ENCODE results near the gene TMEM98.

The TMEM98 gene

DNA sequence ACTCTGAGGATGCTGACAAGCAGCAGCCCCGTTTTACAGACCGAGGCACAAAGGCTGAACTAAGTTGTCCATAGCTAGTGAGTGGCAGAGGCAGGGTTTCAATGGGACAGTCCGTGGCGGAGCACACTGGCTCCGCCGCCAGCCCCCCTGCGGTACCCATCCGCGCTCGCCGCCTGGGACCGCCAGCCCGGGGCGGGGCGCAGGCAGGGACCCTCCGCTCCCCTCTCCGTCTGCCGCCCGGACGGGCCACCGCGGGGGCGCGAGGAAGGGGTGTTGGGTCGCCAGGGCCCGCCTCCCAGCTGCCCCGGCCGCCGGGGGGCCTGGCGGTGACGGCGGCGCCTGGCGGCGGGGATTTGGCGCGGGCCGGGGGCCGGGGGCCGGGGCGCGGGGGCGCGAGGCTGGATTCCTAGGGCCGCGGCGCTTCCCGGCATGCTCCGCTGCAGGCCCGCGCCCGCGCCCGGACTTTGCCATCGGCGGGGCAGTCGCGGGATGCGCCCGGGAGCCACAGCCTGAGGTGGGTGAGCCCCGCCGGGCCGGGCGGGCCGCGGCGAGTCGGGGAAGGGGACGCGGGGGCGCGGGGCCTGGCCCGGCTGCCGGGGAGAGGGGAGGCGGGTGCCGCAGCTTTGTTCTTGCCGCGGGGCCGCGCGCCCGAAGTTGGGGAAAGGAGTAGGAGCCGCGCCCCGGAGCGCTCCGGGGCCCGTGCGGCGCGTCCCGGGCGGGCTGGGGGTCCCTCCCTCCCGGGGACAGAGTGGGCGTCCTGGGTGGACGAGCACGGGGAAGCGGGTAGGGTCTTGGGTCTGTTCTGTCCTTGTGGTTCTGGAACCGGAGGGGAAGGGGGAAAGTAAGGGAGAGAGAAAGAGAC, at the start of gene TMEM98:
TMEM98 (plus strand) TSS at position 430 of the 862 bp plus-strand sequence. CDS start 3,376 bp downstream, outside the sequence.
- no peaks in the 10 kb centered on the region for H3K9me3 ChIP-seq
- no peaks in the 10 kb centered on the region for H3K36me3 ChIP-seq
- peaks cover 77% of the 10 kb centered on the region for H3K27me3 ChIP-seq
- TF ChIP-seq CTCF (IDR thresholded peaks at IDR 0.05) = no peak
- no peak within 1 kb of the TSS for H3K4me3 ChIP-seq (ENCODE audit: low read depth in 1 of 2, low read length in 1 of 2)
- H3K4me1 ChIP-seq (ENCODE audit: control insufficient read depth in 1 of 2, insufficient read depth in 1 of 2, low read depth in 1 of 2, low read length in 1 of 2) = peaks cover 0 to 2% of the 10 kb centered on the region in 2 experiments
- H3K27ac ChIP-seq = no peak within 1 kb of the TSS

DNA sequence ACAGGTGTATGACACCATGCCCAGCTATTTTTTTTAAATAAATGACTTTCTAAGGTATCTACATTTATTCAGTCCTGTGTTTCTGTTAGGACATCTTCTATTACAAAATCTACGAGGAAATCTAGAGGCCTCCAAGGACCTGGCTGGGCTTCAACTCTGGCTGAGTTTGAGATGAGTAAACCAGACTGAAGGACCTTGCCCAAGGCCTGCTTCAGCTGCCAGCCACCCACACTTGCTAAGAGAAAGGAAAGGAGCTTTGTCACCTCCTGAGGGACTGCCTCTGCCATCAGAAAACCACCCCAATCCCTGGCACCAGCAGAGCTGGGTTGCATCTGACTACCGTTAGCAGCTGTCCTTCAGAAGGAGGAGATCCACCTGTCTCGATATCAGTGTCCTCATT, 49.7 kb upstream of the TMEM98 start:
- TF ChIP-seq CTCF (IDR thresholded peaks at IDR 0.05) = no peak
- H3K9me3 ChIP-seq = no peaks in the 10 kb centered on the region
- H3K27me3 ChIP-seq = peaks cover 80% of the 10 kb centered on the region
- no peak overlapping the region for H3K4me3 ChIP-seq (ENCODE audit: low read depth in 1 of 2, low read length in 1 of 2)
- peaks cover 11 to 12% of the 10 kb centered on the region in 2 experiments for H3K4me1 ChIP-seq (ENCODE audit: control insufficient read depth in 1 of 2, insufficient read depth in 1 of 2, low read depth in 1 of 2, low read length in 1 of 2)
- H3K36me3 ChIP-seq = no peaks in the 10 kb centered on the region
- H3K27ac ChIP-seq = no peak overlapping the region

DNA sequence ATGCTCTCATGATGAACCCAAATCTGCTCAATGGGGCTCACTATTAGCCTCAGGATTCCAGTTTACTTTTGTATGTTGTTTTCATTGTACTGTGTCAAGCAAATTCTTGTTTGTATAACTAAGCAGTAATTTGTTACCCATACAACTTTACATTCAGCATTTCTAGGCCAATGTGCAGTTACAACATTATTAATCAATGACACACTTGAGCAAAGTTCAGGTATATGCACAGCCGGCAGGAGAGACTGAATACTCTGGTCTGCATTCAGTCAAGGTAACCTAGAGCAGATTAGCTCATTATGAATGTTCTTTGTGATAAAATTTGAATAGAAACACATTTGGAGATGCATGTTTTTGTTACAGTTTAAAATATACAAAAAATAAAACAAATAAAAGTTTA, 48.8 kb upstream of the TMEM98 start:
- TF ChIP-seq CTCF (IDR thresholded peaks at IDR 0.05) = no peak
- H3K36me3 ChIP-seq = no peaks in the 10 kb centered on the region
- H3K27ac ChIP-seq = no peak overlapping the region

DNA sequence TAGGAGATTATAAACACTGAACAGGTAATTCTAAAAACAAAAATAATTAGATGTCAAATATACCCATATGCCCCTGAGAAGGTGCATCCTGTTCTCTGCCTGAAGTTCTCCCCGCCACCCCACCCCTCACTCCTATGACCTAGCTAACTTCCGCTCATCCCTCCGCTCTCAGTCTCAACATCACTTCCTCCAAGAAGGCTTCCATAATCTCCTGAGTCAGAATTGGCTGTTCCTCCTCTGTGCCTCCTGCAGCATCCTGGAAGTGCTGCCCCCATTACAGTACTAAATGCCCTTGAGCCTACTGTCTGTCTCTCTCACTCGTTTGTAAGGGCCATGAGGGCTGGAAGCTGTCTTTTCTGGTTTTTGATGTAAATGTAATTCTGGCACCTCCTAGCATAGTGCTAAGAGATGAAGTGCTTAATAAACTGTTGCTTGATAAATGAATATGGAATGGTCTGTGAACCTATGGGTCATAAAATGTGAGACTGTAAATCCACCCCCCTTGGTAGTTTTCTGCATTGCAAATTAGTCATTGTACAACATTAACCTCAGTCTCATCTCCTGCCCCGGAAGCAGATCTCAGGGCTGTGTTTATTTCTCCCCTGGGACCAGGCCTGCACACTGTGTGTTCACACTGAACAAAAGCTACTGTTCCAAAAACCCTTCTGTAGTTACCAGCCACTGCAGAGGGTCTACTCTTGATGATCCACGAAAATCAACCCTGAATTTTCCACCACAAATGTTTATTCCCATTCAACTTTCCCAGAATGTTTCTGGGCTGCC, 47.1 kb upstream of the TMEM98 start:
- TF ChIP-seq CTCF (IDR thresholded peaks at IDR 0.05) = no peak
- H3K27ac ChIP-seq = no peak overlapping the region
- no peaks in the 10 kb centered on the region for H3K36me3 ChIP-seq
- H3K4me1 ChIP-seq (ENCODE audit: control insufficient read depth in 1 of 2, insufficient read depth in 1 of 2, low read depth in 1 of 2, low read length in 1 of 2) = peaks cover 11 to 12% of the 10 kb centered on the region in 2 experiments
- peaks cover 55% of the 10 kb centered on the region for H3K27me3 ChIP-seq
- H3K9me3 ChIP-seq = no peaks in the 10 kb centered on the region
- no peak overlapping the region for H3K4me3 ChIP-seq (ENCODE audit: low read depth in 1 of 2, low read length in 1 of 2)

More for the DNA sequence above, 48.8 kb upstream of the TMEM98 start:
- peaks cover 72% of the 10 kb centered on the region for H3K27me3 ChIP-seq
- no peaks in the 10 kb centered on the region for H3K9me3 ChIP-seq
- H3K4me1 ChIP-seq (ENCODE audit: control insufficient read depth in 1 of 2, insufficient read depth in 1 of 2, low read depth in 1 of 2, low read length in 1 of 2) = peaks cover 11 to 12% of the 10 kb centered on the region in 2 experiments
- H3K4me3 ChIP-seq (ENCODE audit: low read depth in 1 of 2, low read length in 1 of 2) = no peak overlapping the region

- Histone ChIP-seq H3K36me3 (no peaks in the 10 kb centered on the region), H3K27me3 (peaks cover 44% of the 10 kb centered on the region), H3K4me3 (ENCODE audit: low read depth in 1 of 2, low read length in 1 of 2) (no peak overlapping the region), H3K27ac (no peak overlapping the region), H3K9me3 (no peaks in the 10 kb centered on the region), H3K4me1 (ENCODE audit: control insufficient read depth in 1 of 2, insufficient read depth in 1 of 2, low read depth in 1 of 2, low read length in 1 of 2) (peaks cover 5 to 6% of the 10 kb centered on the region in 2 experiments)
- no peak for TF ChIP-seq CTCF (IDR thresholded peaks at IDR 0.05)
Measured at GRCh38 chr17:32882029-32882428, 45.9 kb upstream of the TMEM98 start.
